ENCODE data around the gene AFAP1L1.

- TF ChIP-seq CTCF (IDR thresholded peaks at IDR 0.05) (no peak), ZFX (IDR thresholded peaks at IDR 0.05; ENCODE audit: borderline replicate concordance) (no peak)
Measured at GRCh38 chr5:149280802-149281201, 9.1 kb downstream of the AFAP1L1 start.
